Stimulated activated CD4-positive, alpha-beta T cell treated with anti-CD3 and anti-CD28 coated beads, Interleukin-4, amount 100 ng/mL, for 1 hour (primary cell): ENCODE results near the gene CDC42BPG.

Experiments used
- DNase-seq: peaks from one replicate; pipeline ENCODE4 v3.0.0-alpha.2; 2020

CDC42BPG gene

DNA sequence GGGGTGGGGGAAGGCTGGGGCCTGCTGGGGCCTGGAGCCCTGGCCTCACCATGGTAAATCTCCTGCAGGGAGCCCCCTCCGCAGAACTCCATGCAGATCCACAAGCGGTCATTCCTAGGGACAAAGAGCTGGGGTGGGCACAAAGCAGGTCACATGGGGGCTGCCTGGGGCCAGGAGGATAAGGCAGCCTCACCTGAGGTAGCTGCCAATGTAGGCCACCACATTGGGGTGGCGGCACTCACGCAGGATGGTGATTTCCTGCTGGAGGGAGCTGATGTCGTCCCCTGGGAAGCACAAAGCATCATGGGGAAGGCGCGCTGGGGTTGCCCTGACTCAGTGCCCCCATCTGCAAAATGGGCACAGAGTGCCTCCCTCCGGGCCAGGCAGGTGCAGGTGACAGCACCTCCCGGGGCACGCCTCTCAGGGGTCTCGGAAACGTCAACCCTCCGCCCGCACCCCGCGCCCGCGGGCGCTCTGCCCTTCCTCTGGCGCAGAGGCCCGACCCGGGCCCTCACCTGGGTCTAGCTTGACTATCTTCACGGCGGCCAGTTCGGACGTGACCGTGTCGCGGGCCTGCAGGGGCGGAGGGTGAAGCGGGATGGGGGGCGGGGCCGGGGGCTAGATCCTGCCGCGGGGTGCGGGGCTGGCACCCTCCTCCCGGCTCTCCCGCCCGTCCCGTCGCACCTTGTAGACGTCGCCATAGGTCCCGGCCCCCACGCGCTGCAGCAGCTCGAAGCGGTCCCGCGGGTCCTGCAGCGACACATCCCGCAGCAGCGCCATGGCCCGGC is 41.9 kb downstream of the CDC42BPG start:
- DNase-seq = peak; percentile 42

DNA sequence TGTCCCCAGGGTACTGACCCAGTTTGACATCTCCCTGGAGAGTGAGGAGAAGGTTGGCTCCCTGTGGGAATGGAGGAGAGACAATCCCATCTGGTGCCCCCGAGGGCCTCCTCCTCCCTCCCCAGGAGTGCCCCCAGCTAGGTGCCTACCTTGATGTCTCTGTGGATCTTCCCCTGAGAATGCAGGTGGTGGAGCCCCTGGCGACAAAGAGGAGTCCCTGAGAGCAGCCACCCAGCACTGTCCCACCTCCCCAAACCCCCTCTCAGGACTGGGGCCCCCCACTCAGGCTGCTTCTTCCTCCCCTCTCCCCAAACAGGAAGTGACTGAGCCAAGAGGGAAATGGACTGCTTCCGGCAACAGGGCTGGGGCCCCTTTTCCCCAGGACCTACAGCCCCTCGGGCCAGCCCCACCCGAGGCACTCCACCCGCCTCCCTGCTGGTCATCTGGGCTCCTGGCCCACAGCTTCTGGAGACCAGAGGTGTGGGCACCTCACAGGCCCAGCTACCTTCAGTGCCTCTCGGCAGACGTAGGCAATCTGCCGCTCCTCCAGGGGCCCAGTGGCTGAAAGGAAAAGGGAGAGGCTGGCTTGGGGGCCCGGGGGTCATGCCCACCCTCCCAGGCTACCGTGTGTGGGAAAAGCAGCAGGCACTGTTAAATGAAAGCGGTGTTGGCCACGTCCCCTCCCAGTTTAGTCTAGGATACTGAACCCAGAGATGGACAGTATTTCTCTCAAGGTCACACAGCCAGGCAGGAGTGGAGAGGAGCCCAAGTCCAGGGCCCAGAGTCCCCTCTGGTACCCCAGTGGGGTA is 42.7 kb downstream of the CDC42BPG start:
- no peak for DNase-seq

DNA sequence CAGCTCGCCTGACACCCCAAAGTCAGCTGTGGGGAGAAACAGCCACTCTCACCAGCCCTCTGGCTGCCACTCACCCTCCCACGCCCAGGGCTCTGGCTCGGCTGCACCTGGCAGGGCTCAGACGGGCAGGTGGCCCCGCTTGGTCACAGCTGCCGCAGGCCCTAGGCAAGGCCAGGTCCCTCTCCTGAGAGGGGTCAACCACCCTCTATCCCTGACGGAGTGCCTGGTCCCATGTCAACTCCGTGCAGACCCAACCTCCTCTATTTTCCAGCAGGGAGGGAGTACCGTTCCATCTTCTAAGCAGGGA is 43.3 kb downstream of the CDC42BPG start:
- no peak for DNase-seq

GRCh38 chr11:64800303-64801157 is 43.9 kb downstream of the CDC42BPG start:
- no peak for DNase-seq

- DNase-seq = no peak
Observed at GRCh38 chr11:64799623-64800302, 44.7 kb downstream of the CDC42BPG start.

DNA sequence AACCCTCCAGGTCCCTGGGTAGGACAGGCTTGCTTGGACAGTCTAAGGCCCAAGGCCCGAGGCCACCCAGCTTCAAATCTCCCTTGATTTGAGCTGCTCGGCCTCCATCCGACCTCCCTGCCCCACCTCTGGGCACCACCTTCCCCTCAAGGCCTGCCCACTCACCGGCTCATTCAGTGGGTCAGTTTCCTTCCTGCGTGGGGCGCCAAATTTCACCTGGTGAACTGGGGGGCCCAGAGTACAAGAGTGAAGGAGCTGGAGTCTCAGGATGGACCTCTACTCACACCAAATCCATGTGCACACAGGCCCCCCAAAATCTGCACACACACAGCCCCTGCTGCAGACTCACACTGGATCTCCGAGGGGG is 45.2 kb downstream of the CDC42BPG start:
- DNase-seq = no peak

GRCh38 chr11:64796757-64797541 is 47.5 kb downstream of the CDC42BPG start:
- no peak for DNase-seq

GRCh38 chr11:64796047-64796756 is 48.3 kb downstream of the CDC42BPG start:
- no peak for DNase-seq

DNA sequence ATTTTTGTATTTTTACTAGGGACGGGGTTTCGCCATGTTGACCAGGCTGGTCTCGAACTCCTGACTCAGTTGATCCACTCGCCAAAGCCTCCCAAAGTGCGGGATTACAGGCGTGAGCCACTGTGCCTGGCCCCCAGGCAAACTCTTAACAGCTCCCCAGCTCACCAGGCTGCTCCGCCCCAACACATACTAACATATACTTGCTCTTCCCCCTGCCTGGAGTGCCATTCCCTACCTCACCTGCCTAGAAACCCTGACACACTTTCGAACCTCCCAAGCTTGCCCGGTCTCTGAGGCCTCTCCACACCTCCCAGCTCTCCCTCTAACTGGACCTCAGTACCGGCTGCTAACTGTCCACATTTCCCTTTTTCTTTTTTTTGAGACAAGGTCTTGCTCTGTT is 49.9 kb downstream of the CDC42BPG start:
- no peak for DNase-seq

GRCh38 chr11:64793271-64794160 is 50.9 kb downstream of the CDC42BPG start:
- no peak for DNase-seq

DNA sequence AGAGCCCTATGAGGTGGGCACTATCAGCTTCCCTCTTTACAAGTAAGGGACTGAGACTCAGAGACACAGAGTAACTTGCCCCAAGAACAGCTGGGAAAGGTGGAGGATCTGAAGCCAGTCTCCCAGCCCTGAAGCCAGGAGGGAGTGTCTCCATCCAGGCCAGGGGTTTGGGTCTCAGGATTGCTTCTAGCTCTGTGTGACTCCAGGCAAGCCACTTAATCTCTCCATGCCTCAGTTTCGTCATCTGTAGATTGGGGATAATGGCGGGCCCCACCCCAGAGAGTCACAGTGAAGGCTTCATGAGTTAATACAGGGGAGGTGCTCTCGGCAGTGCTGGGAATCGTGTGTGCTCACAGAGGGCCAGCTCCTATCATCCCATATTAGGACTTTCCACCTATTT is 52.0 kb downstream of the CDC42BPG start:
- DNase-seq = no peak

GRCh38 chr11:64791781-64792291 is 52.6 kb downstream of the CDC42BPG start:
- DNase-seq = no peak

DNA sequence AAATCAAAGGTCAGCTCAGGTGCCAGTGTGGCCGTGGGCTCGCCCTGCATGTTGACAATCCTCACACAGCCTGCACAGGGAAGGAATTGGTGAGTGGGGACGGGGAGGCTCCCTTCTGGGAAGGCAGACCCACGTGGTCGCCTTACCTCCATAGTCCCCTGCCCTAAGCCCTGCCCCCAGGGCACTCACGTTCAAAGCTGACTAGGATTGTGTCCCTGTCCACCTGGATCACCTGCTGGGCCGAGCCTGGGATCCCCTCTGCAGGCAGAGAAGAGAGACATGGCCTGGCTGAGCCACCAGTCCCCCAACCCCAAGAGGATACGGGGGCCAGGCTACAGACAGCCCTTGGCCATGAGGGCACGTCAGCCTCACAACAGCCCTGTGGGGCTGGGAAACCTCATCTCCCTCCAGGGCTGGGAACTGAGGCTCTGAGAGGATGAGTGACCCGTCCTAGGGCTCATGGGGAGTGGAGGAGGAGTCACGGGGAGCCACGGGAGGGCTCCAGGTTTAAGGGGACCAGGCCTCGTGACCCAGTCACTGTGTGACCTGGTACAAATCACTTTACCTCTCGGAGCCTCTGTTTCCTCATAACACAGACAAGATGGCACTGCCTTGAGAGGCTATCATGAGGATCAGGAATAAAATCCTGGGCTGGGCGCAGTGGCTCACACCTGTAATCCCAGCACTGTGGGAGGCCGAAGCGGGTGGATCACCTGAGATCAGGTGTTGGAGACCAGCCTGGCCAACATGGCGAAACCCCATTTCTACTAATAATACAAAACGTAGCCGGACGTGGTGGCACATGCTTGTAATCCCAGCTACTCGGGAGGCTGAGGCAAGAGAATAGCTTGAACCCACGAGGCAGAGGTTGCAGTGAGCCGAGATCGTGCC is 54.0 kb downstream of the CDC42BPG start:
- DNase-seq = no peak

DNA sequence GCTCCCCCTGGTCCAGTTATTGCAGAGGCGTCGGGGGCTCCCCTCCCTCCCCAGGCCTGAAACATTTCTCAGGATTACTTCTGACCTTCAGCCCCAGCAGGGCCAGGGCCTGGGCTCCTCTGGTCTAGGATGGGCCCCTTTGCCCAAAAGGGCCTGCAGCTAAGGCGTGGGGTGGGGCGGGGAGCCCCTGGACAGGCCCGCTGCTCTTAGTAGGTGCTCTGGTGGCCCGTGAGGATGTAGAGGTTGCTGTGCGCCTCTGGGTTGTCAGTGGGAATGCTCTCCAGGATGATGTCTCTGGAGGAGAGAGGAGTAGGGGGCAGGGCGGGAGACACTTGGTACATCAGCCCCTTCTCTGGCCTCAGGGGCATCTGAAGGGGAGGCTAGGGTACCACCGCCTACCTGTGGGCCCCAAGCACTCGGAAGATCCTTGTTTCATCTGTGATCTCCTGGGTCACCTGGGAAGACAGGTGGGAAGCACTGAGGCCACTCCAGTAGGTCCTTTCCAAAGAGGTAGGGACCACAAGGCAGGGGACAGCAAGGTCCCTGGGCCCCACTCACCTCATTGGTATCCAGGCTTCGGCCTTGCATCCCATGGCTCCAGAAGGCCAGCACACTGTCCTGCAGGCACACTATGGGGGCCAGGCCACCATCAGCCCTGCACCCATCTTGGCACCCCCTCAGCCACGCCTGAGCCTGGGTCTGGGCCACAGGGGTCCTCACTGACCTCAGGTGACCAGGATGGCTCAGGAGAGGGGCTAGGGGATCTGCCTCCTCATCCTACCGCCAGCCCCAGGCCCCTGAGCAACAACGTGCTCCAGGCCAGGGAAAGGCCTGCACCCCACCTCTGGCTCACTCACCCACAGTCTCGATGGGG is 54.9 kb downstream of the CDC42BPG start:
- no peak for DNase-seq

- DNase-seq = no peak
Observed at GRCh38 chr11:64788321-64789215, 55.9 kb downstream of the CDC42BPG start.

DNA sequence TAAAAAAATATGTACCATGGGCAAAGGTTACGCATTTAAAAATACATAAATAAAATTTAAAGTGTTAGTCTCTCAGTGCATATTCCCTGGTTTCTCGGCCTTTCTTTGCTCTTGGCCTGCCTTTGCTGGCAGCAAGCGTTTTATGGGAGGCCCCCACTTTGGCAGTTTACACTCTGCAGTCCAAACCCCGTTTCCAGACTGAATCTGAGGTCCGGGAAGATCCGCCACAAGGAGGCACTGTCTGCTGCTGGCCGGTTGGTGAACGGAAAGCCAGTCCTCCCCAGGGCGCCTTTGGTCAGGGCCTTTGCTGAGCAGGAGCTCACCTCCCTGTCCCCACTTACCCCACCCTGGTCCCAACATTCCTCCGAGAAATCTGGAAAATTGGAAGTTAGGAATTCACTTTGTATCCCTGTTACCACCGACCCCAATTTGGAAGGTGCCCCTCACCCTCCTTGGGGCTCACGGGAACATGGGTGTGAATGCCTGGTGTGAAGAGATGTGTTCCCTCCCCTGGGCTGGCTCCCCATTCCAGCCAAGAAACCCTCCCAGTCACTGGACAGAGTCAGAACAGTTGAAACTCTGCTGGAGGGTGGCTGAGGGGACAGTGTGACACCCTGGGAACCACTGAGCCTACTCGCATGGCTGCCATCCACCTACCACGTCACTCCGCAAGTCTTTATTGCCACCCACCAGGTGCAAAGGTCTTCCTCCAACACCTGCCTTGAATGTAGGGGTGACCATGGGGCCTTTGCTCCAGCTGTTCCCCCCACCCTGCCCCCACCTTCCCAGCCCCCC is 56.7 kb downstream of the CDC42BPG start:
- peak; percentile 66 for DNase-seq
